IMR-90 (cell line): Measurements from ENCODE around the gene ZFTA. TPM values are rescaled to one million over a fixed set of nuclear protein-coding genes. Genes with fewer than 3 reads are reported as not detected.
A peak's percentile ranks its signal among the peaks of the same experiment; 100 is the strongest.

Experiments
- ATAC-seq: fragments of 200-7000 bp; cut with Tn5 transposase; 2 replicates; pipeline ENCODE4 v1.9.1; 2020; ENCODE audit warnings: low read depth, mild to moderate bottlenecking, moderate library complexity
- BruUV-seq: library from RNA; stranded (reverse); fragments of 400-500 nt; replicated peaks from 2 replicates; lab custom pipeline; 2021; lab: Mats Ljungman, UMichigan
- CTCF ChIA-PET: fragments of 300-600 bp; formaldehyde crosslinking; extraction: SDS; loops from one replicate; lab custom pipeline; 2021; ENCODE audit warnings: antibody characterized with exemption; lab: Yijun Ruan, JAX
- POLR2A ChIA-PET: fragments of 300-600 bp; sonication (Branson Sonifier 250); formaldehyde crosslinking; loops from one replicate; lab custom pipeline; 2022; ENCODE audit warnings: antibody characterized with exemption; ENCODE audit not compliant: unreplicated experiment; lab: Charles Lee
- DNase-seq: peaks from one replicate; pipeline ENCODE4 v3.0.0; 2013
- H2AFZ ChIP-seq: replicated peaks from 2 replicates; pipeline ENCODE3; 2013; ENCODE audit warnings: low read length, mild to moderate bottlenecking; ENCODE audit not compliant: poor library complexity
- H2AK5ac ChIP-seq: 2 replicates; pipeline ENCODE4 v1.6.1; 2013; ENCODE audit warnings: low read depth, low read length, inconsistent platforms
- H2AK9ac ChIP-seq: replicated peaks from 2 replicates; pipeline ENCODE3; 2013; ENCODE audit warnings: mild to moderate bottlenecking, low read depth, low read length, moderate library complexity; ENCODE audit not compliant: poor library complexity
- H2BK120ac ChIP-seq: 2 replicates; pipeline ENCODE4 v1.6.1; 2013; ENCODE audit warnings: low read depth, low read length, inconsistent platforms
- H2BK15ac ChIP-seq: 3 replicates; pipeline ENCODE4 v1.6.1; 2013; ENCODE audit warnings: low read depth, low read length, inconsistent platforms
- H2BK20ac ChIP-seq: 2 replicates; pipeline ENCODE4 v1.6.1; 2013; ENCODE audit warnings: low read depth, mild to moderate bottlenecking, inconsistent platforms, low read length, moderate library complexity
- H2BK5ac ChIP-seq: 2 replicates; pipeline ENCODE4 v1.6.1; 2013; ENCODE audit warnings: mild to moderate bottlenecking, low read depth, low read length, inconsistent platforms; ENCODE audit not compliant: poor library complexity, severe bottlenecking
- H3K14ac ChIP-seq: replicated peaks from 2 replicates; pipeline ENCODE4 v1.6.1; 2013; ENCODE audit warnings: low read depth, low read length, inconsistent platforms
- H3K18ac ChIP-seq: 2 replicates; pipeline ENCODE4 v1.6.1; 2013; ENCODE audit warnings: low read depth, low read length, control low read depth
- H3K23ac ChIP-seq: 2 replicates; pipeline ENCODE4 v1.6.1; 2013; ENCODE audit warnings: low read depth, low read length, inconsistent platforms
- H3K27ac ChIP-seq: 2 replicates; pipeline ENCODE4 v1.5.1; 2013; ENCODE audit warnings: mild to moderate bottlenecking, control low read depth, low read length; ENCODE audit not compliant: insufficient read depth
- H3K27me3 ChIP-seq: 2 replicates; pipeline ENCODE4 v1.6.1; 2013; ENCODE audit warnings: low read length; ENCODE audit not compliant: control insufficient read depth, insufficient read depth
- H3K36me3 ChIP-seq: 2 replicates; pipeline ENCODE4 v1.6.1; 2013; ENCODE audit warnings: low read length, mixed read lengths; ENCODE audit not compliant: control insufficient read depth, insufficient read depth
- H3K4ac ChIP-seq: 2 replicates; pipeline ENCODE4 v1.6.1; 2013; ENCODE audit warnings: low read depth, low read length, inconsistent platforms
- H3K4me1 ChIP-seq: 2 replicates; pipeline ENCODE4 v1.6.1; 2013; ENCODE audit warnings: low read length, mixed read lengths; ENCODE audit not compliant: control insufficient read depth, insufficient read depth
- H3K4me2 ChIP-seq: 2 replicates; pipeline ENCODE4 v1.6.1; 2013; ENCODE audit warnings: low read depth, mild to moderate bottlenecking, control low read depth, low read length, moderate library complexity
- H3K4me3 ChIP-seq: 2 replicates; pipeline ENCODE4 v1.5.1; 2013; ENCODE audit warnings: low read depth, mild to moderate bottlenecking, control low read depth, low read length, moderate library complexity; ENCODE audit not compliant: insufficient read depth
- H3K56ac ChIP-seq: 2 replicates; pipeline ENCODE4 v1.6.1; 2013; ENCODE audit warnings: low read length, inconsistent platforms; ENCODE audit not compliant: insufficient read depth; ENCODE audit errors: extremely low read depth
- H3K79me1 ChIP-seq, 2 experiments: 2 replicates each; pipeline ENCODE4 v1.6.1; 2013; ENCODE audit warnings: low read length in 2 of 2, inconsistent platforms in 1 of 2, low read depth in 1 of 2
- H3K9ac ChIP-seq: 2 replicates; pipeline ENCODE4 v1.6.1; 2013; ENCODE audit warnings: low read depth, low read length, control low read depth
- H3K9me1 ChIP-seq: 2 replicates; pipeline ENCODE4 v1.6.1; 2013; ENCODE audit warnings: low read length, inconsistent platforms; ENCODE audit not compliant: insufficient read depth
- H3K9me3 ChIP-seq: 2 replicates; pipeline ENCODE4 v1.6.1; 2013; ENCODE audit warnings: low read length; ENCODE audit not compliant: control insufficient read depth, insufficient read depth
- H4K20me1 ChIP-seq: 2 replicates; pipeline ENCODE4 v1.6.1; 2013; ENCODE audit warnings: low read length, inconsistent platforms; ENCODE audit not compliant: insufficient read depth
- H4K5ac ChIP-seq: 2 replicates; pipeline ENCODE4 v1.6.1; 2013; ENCODE audit warnings: mild to moderate bottlenecking, low read depth, low read length, control low read depth
- H4K8ac ChIP-seq, 2 experiments: 2 replicates each; pipeline ENCODE4 v1.6.1; 2013; ENCODE audit warnings: low read depth in 2 of 2, low read length in 2 of 2, control low read depth in 1 of 2, inconsistent platforms in 1 of 2
- H4K91ac ChIP-seq: 2 replicates; pipeline ENCODE4 v1.6.1; 2013; ENCODE audit warnings: low read depth, low read length, inconsistent platforms; ENCODE audit not compliant: insufficient read depth
- CEBPB ChIP-seq: IDR thresholded peaks from 2 replicates; pipeline ENCODE4 v1.6.1; 2012; ENCODE audit warnings: low read depth, low read length, improper control_type of control experiment
- MAZ ChIP-seq: IDR thresholded peaks from 2 replicates; pipeline ENCODE4 v1.6.1; 2012; ENCODE audit warnings: low read depth, mild to moderate bottlenecking, low read length, improper control_type of control experiment, moderate library complexity, borderline replicate concordance
- POLR2A ChIP-seq: IDR thresholded peaks from 2 replicates; pipeline ENCODE4 v1.6.1; 2012; ENCODE audit warnings: mild to moderate bottlenecking, low read depth, low read length
- WGBS, 2 experiments: methylation state at CpG; one replicate each; pipeline versions ENCODE4 v1.1.5 to v1.1.7; 2013; ENCODE audit warnings: missing lambda C conversion rate in 2 of 2; ENCODE audit not compliant: insufficient read length in 1 of 2; ENCODE audit errors: extremely low coverage in 2 of 2; 5-methylcytosine and 5-hydroxymethylcytosine counted together
- dilution Hi-C: fragments of 300-500 bp; cut with HindIII; formaldehyde crosslinking; loops from one replicate; pipeline ENCODE4 v1.14.3; 2018; ENCODE audit warnings: low sequenced_read_pairs; ENCODE audit not compliant: unreplicated experiment
- in situ Hi-C: fragments of 300-500 bp; cut with MboI; formaldehyde crosslinking; loops from 3 replicates; pipeline ENCODE4 v1.14.3; 2019; ENCODE audit warnings: low sequenced_read_pairs, inconsistent platforms, mixed read lengths
- intact Hi-C: fragments of 100-400 bp; cut with micrococcal nuclease; formaldehyde crosslinking; loops from 2 replicates; pipeline ENCODE4 v1.10.0; 2022
- polyA plus RNA-seq, 3 experiments: library from polyadenylated mRNA; depleted of rRNA; stranded (reverse); fragments of >200 nt; gene quantifications; 2 replicates each; pipeline ENCODE4 v1.2.3, GENCODE V29; 2012; ENCODE audit warnings: low replicate concordance in 1 of 3
- total RNA-seq: library from RNA; depleted of rRNA; stranded (reverse); fragments of >200 nt; gene quantifications from 2 replicates; pipeline ENCODE4 v1.2.3, GENCODE V29; 2012
- TF ChIP-seq, protein P1 (sequence below): fragments of 150-350 bp; IDR thresholded peaks from 2 replicates; pipeline ENCODE4 v1.6.1; 2016; ENCODE audit warnings: low read depth, mild to moderate bottlenecking, low read length, moderate library complexity, borderline replicate concordance

The ZFTA gene
- total and polyA plus RNA-seq, 2 of the 4 experiments (the other 2 are of a cell fraction), result 5.4 to 8.1 TPM

- ChIA-PET CTCF (no interaction called here), POLR2A (no interaction called here)
- no peak overlapping the region for H3K18ac ChIP-seq
- H3K27me3 ChIP-seq, result no peaks in the 10 kb centered on the region
- H4K5ac ChIP-seq, result no peak overlapping the region
- H2AFZ ChIP-seq, result peak overlapping the region; percentile 13
- no peak overlapping the region for H3K14ac ChIP-seq
- dilution Hi-C loops, result no loop called here
- in situ Hi-C loops, result no loop called here
- peaks cover 8% of the 10 kb centered on the region for H3K9me1 ChIP-seq
- H3K9me3 ChIP-seq, result no peaks in the 10 kb centered on the region
- peaks cover 9% of the 10 kb centered on the region for H3K4me1 ChIP-seq
- intact Hi-C loops, result no loop called here
- no peak overlapping the region for H2BK15ac ChIP-seq
- H3K79me1 ChIP-seq, result peaks cover 0 to 4% of the 10 kb centered on the region in 2 experiments; a peak in 1 of 4 replicates
- WGBS, 2 experiments, result 83% methylated on average over 1 of the region's 6 CpGs; no CpG with 5 or more reads in 1 of the 2 experiments
- H3K4me3 ChIP-seq, result no peak overlapping the region
- no peak overlapping the region for H2BK120ac ChIP-seq
- no peak overlapping the region for H4K8ac ChIP-seq
- H3K27ac ChIP-seq, result no peak overlapping the region
- TF ChIP-seq POLR2A, result no peak
- no peak for TF ChIP-seq CEBPB
- TF ChIP-seq, protein P1, sequence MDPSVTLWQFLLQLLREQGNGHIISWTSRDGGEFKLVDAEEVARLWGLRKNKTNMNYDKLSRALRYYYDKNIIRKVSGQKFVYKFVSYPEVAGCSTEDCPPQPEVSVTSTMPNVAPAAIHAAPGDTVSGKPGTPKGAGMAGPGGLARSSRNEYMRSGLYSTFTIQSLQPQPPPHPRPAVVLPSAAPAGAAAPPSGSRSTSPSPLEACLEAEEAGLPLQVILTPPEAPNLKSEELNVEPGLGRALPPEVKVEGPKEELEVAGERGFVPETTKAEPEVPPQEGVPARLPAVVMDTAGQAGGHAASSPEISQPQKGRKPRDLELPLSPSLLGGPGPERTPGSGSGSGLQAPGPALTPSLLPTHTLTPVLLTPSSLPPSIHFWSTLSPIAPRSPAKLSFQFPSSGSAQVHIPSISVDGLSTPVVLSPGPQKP, result no peak
- TF ChIP-seq MAZ, result no peak
- H3K4ac ChIP-seq, result no peak overlapping the region
- H2BK20ac ChIP-seq, result no peak overlapping the region
- no peak overlapping the region for H3K4me2 ChIP-seq
- no peak overlapping the region for H4K91ac ChIP-seq
- H2AK5ac ChIP-seq, result no peak overlapping the region
- DNase-seq (no peak), ATAC-seq (no peak)
- H3K9ac ChIP-seq, result no peak overlapping the region
- no TSS peak for BruUV-seq
- H2BK5ac ChIP-seq, result no peak overlapping the region
- no peak overlapping the region for H2AK9ac ChIP-seq
- no peak overlapping the region for H3K56ac ChIP-seq
- H3K23ac ChIP-seq, result no peak overlapping the region
- H4K20me1 ChIP-seq, result no peaks in the 10 kb centered on the region
- no peaks in the 10 kb centered on the region for H3K36me3 ChIP-seq
Observed at GRCh38 chr11:63804259-63804658, 35.7 kb upstream of the ZFTA start.
